Fibroblast of the aortic adventitia (primary cell): ENCODE data around the gene NETO1. TPM values are rescaled to one million over a fixed set of nuclear protein-coding genes. Genes with fewer than 3 reads are reported as not detected.

Experiments used
- DNase-seq: peaks from one replicate; pipeline ENCODE4 v3.0.0-alpha.2; 2010; ENCODE audit warnings: low read depth
- H3K4me3 ChIP-seq: 2 replicates; pipeline ENCODE4 v1.5.1; 2011; ENCODE audit warnings: low read depth, mild to moderate bottlenecking, control low read depth, low read length, moderate library complexity
- CTCF ChIP-seq: IDR thresholded peaks from 2 replicates; pipeline ENCODE4 v1.5.1; 2011; ENCODE audit warnings: mild to moderate bottlenecking, low read length, control low read depth, inconsistent platforms; ENCODE audit not compliant: insufficient read depth
- total RNA-seq: library from RNA; depleted of rRNA; stranded (reverse); fragments of >200 nt; gene quantifications from 2 replicates; pipeline ENCODE4 v1.2.3, GENCODE V29; 2012; ENCODE audit warnings: low replicate concordance

Gene NETO1
- total RNA-seq, 1 donor: not detected

- H3K4me3 ChIP-seq: no peak overlapping the region
- no peak for DNase-seq
- no peak for TF ChIP-seq CTCF
Observed at GRCh38 chr18:72895548-72895947, 27.8 kb upstream of the NETO1 start.

- DNase-seq: no peak
- no peak for TF ChIP-seq CTCF
- no peak overlapping the region for H3K4me3 ChIP-seq
Observed at GRCh38 chr18:72878561-72878960, 10.8 kb upstream of the NETO1 start.

GRCh38 chr18:72878143-72878542 is 10.4 kb upstream of the NETO1 start:
- no peak for TF ChIP-seq CTCF
- H3K4me3 ChIP-seq: no peak overlapping the region

GRCh38 chr18:72871091-72871490 is 3.3 kb upstream of the NETO1 start:
- TF ChIP-seq CTCF: no peak
- H3K4me3 ChIP-seq: no peak overlapping the region
- DNase-seq: no peak

More at GRCh38 chr18:72878143-72878542, 10.4 kb upstream of the NETO1 start:
- no peak for DNase-seq

- no peak for DNase-seq
- no peak overlapping the region for H3K4me3 ChIP-seq
Observed at GRCh38 chr18:72869226-72870185, 1.7 kb upstream of the NETO1 start.

GRCh38 chr18:72868585-72869225 is 918 bp upstream of the NETO1 start:
- TF ChIP-seq CTCF: no peak
- H3K4me3 ChIP-seq: no peak overlapping the region
- DNase-seq: no peak

More at GRCh38 chr18:72869226-72870185, 1.7 kb upstream of the NETO1 start:
- no peak for TF ChIP-seq CTCF
